GM19023 (cell line): ENCODE measurements around the gene ACOT13.
"Not testable (repeated sequence)": the region's sequence is repeated elsewhere in the genome, so short reads cannot be mapped to it uniquely, and the experiment has no call there.

Experiments
- ATAC-seq: cut with Tn5 transposase; IDR thresholded peaks from one replicate; pipeline ENCODE4 v1.9.1; 2021; ENCODE audit warnings: mild to moderate bottlenecking, moderate library complexity; ENCODE audit not compliant: unreplicated experiment

ACOT13 gene

DNA sequence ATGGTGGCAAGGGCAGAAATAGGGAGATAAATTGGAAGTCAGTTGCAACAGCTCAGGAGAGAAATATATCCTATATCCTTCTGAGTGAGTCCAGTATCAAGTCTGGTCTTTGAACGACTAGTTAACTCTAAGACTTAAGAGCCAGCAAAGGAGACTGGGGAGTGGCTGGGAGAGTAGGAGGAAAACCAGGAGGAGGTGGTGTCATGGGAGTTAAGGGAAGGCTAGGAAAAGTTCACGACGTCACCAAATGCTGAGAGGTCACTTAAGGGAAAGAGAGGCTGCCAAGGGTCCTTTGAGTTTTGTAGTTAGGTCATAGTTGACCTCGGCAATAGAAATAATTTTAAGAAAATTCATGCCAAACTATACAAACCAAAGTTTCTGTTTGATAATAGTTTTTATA, 25.1 kb downstream of the ACOT13 start:
- ATAC-seq = no peak

GRCh38 chr6:24692415-24692814, 25.5 kb downstream of the ACOT13 start:
- ATAC-seq = no peak

- ATAC-seq = no peak
These were observed 26.1 kb downstream of the ACOT13 start for GRCh38 chr6:24692848-24693592.

DNA sequence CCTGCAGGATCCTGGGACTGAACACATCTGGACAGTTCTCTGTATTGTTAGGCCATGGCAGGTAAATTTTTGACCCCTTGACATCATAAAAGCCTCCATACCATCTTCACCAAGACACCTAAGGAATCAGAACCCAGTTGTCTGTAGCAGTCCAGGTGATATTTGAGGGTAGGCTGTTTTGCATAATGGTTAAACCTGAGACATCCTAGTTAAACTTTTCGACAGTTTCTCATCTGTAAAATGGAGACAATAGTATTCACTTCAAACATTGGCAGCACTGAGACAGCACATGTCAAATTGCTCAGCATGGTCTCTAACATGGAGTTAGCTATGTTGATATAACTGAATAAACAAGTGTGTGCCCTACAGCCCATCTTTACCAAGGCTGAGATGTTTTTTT, 27.3 kb downstream of the ACOT13 start:
- ATAC-seq = no peak

GRCh38 chr6:24695635-24696034, 28.8 kb downstream of the ACOT13 start:
- ATAC-seq = not testable (repeated sequence)

DNA sequence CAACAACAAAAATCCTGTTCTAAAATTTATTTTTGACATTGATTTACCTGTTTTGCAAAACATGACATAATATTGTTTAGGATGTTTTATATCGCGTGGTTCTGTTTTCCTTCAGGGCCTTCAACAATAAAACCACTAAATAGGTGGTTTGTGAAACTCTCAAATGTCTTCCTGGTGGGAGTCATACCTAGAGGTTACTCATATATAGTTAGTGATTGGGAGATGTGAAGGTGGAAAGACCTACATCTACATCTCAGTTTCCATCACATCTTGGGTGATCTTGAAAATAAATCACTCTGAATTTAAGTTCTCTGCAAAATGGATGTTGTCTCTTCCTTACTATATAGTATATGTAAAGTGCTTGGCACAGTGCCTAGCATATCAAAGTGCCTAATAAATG, 29.2 kb downstream of the ACOT13 start:
- ATAC-seq = no peak

DNA sequence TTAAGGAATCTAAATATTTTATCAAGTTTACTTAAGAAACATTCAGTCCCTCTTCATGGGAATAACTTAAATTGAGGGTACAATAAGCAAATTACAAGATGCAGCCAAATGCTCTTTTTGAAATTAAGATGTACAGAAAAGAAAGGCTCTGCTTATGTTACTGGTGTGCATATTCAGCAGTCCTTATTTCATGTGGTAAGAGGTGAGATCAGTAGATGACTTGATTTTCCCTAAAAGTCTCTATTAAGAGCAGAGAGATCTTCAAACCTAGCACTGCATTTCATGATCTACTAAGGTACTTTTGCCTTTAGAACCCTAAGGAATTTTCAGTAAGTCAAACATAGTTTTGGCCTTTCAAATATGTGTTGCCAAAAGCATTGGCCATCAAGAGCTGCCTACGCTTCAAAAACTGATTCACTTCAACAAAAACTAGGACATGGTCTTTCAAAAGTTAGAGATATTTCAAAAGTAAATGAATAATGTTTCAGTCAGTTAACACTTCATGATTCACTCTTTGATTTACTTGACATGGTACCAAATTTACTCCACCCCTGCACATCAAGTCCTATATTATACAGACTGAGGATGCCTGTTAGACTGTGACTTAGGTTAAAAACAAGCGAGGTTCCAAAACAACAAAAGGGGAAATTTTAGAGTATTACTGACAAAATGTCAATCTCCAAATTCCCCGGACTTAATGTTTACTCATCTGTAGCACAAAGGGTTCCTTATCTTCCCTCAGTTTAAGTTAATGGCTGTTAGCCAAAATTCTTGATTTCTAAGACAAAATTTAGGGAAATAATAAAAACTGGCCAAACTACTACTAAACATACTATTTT, 32.9 kb downstream of the ACOT13 start:
- no peak for ATAC-seq

GRCh38 chr6:24702720-24703282, 35.9 kb downstream of the ACOT13 start:
- ATAC-seq = no peak

DNA sequence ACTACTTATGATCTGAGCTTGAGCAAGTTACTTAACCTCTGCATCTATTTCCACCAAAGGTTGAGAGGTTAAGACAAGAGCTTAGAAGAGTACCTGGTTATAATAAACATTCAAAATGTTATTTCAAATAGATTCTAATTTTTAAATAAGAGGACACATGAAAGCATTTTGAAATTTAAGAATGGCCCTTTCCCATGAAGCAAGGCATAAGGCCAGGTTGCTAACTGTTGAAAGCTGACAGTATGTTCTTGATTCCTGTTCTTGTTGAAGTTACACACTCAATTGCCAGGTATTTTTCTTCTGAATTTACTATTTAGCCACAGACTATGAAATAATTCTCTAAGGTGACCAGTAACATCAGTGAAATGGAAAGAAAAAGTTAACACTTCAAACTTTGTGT, 37.6 kb downstream of the ACOT13 start:
- ATAC-seq = no peak

DNA sequence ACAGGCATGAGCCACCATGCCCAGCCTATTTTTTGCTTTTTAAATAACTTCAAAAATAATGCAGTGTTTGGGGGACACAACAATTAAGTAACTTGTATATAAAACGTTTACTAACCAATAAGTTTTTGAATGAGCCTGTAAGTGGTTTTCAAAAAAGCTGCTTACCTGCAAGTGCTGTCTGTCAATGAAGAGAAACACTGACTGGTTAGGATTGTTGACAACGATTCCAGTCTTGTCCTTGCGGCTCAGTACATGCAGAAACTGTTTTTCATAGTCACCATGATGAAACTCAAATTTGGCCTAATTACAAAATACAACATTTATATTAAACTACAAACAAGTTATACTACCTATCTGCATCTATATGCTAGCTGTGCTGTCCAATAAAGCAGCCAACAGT, 41.7 kb downstream of the ACOT13 start:
- ATAC-seq = no peak

DNA sequence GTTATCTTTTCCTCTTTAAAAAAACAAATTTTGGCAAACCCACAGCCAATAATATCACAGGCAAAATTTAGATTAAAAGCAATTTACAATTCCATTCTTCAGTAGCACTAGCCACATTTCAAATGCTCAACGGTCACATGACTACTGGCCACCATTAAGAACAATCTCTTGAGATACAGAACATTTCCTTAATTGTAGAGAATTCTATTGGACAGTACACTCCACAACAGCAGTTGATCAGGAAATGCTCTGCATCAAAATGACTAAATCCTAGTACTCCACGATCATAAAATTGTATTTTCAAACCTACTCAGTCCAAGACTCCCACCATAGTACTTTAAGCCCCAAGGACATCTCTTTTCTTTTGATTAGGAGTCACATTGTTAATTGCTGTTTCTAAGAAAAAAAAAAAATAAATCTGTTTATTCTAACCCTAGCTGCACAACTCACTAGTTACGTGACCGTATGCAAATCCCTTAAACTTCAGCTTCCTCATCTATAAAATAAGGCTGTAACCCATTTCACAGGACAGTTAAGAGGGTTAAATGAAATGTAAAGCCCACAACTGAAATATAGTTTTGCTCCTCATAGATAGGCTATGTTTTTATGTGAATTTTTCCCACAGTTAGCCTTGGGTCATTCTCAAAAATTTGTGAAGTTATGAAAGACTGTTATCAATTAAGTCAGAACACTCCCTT, 42.3 kb downstream of the ACOT13 start:
- no peak for ATAC-seq

DNA sequence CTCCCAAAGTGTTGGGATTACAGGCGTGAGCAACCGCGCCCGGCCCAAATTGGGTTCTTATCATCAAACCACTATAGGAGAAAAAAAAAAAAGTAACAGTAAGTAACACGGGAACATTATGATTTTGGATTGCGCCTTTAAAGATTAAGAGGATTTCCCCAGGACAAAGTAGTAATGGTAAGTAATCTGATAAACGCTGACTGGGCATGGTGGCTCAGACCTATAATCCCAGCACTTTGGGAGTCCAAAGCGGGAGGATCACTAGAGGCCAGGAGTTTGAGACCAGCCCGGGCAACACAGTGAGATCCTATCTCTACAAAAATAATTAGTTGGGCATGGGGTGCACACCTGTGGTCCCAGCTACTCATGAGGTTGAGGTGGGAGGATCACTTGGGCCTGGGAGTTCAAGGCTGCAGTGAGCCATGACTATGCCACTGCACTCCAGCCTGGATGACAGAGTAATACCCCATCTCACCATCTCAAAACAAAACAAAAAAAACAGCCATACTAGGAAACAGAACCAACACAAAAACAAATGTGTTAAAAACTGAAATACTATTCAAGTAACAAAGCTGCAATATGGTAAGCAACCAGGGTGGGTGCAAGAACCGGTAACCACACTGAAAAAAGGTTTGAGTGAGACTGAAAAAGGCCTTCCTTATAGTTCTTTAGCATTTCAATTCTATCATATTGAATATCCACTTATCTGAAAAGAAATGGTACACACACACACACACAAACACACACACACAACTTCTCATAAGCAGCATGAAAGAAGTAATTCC, 43.8 kb downstream of the ACOT13 start:
- no peak for ATAC-seq

GRCh38 chr6:24716602-24717148, 49.8 kb downstream of the ACOT13 start:
- not testable (repeated sequence) for ATAC-seq

GRCh38 chr6:24718449-24719124, 51.7 kb downstream of the ACOT13 start:
- ATAC-seq = no peak

- no peak for ATAC-seq
These were observed 52.5 kb downstream of the ACOT13 start, which contains the start of gene C6orf62 for GRCh38 chr6:24719125-24719971. TSS of gene C6orf62 (minus strand) at chr6:24719154. CDS start at chr6:24718668, 486 bp downstream.

- ATAC-seq = peak; percentile 11
These were observed 53.3 kb downstream of the ACOT13 start for GRCh38 chr6:24720131-24720603.

- ATAC-seq = peak; percentile 87
These were observed 54.0 kb downstream of the ACOT13 start for GRCh38 chr6:24720604-24721460.
